ENCODE measurements around the gene FAM185A. TPM values are rescaled to one million over a fixed set of nuclear protein-coding genes. Genes with fewer than 3 reads are reported as not detected.
"Not testable (repeated sequence)": the region's sequence is repeated elsewhere in the genome, so short reads cannot be mapped to it uniquely, and the experiment has no call there.

FAM185A gene
- total RNA-seq, 4 donors from 2014 or later, result 11.5 to 20.7 (median 14.6) TPM

- 93 to 97% methylated on average over 1 of the region's 1 CpG for WGBS, 2 donors
- H3K4me3 ChIP-seq (ENCODE audit: low read depth, poor library complexity, severe bottlenecking); intact Hi-C loops (cut with DNase I; ENCODE audit: low total_unique reads); DNase-seq (ENCODE audit: low spot score in 2 of 2): not testable (repeated sequence)
These were observed 11.1 kb downstream of the FAM185A start for GRCh38 chr7:102759934-102760333.

DNA sequence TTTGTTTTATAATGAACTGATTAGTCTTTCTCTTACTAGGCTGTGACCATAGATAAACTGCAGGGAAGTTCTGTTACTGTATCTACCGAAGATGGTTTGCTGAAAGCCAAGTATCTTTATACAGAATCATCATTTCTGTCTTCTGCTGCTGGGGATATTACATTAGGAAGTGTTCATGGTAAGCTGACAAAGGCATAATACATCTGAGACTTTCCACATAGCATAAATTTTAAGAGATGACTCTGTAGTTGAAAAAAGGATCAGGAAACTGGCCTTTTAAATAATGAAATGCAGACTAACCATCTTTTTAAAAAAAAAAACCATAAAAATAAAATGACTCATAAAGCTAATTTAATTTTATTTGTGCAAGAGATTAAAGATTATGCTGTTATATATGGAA lies 12.4 kb downstream of the FAM185A start:
- intact Hi-C loops (cut with DNase I; ENCODE audit: low total_unique reads); DNase-seq (ENCODE audit: low spot score in 2 of 2); H3K4me3 ChIP-seq (ENCODE audit: low read depth, poor library complexity, severe bottlenecking): not testable (repeated sequence)
- WGBS, 2 donors, result 82 to 83% methylated on average over 1 of the region's 1 CpG

DNA sequence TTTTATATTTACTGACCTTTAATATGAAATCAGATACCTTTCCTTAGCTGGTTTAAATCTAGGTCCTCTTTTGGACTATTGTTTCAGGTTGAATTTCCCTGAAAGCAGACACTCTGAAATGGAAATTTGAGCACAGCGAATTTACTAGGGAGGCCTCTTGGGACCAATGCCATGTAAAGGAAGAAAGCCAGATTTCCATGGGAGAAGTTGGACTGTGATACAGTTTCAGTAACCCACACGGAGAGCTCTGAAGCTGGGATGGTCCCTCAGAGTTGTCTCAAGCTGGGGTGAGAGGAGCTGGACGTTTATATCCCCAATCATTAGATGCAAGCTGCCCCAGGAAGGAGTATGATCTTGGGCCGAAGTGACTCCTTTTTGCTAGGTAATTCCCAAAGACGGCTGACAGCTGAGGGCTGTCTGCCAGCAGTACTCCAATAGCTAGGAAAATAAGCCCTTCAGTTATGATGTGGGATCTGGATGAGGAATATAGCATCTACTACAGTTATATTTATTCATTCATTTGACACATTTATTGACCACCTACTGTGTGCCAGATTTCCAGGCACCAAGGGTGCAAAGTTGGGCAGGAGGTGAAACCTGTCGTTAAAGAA lies 14.6 kb downstream of the FAM185A start:
- intact Hi-C loops (cut with DNase I; ENCODE audit: low total_unique reads); H3K4me3 ChIP-seq (ENCODE audit: low read depth, poor library complexity, severe bottlenecking); DNase-seq (ENCODE audit: low spot score in 2 of 2): not testable (repeated sequence)
- 52% methylated on average over 5 to 6 of the region's 6 CpGs for WGBS, 2 donors

DNA sequence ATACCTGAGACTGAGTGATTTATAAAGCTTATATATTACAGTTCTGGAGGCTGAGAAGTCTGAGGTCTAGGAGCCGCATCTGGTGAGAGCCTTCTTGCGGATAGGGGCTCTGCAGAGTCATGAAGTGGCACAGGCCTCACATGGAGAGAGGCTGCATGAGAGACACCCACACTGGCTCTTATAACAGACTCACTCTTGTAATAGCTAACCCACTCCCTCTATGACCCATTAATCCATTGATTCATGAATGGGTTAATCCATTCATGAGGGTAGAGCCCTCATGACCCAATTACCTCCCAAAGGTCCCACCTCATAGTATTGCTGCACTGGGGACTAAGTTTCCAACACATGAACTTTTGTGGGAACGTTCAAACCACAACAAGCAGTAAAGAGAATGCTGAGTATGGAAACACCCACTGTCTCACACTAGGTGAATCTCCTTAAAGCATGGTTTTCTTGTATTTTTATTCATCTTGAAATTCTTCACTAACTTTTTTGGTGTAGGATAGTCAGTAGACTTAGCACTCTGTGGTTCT lies 20.9 kb downstream of the FAM185A start:
- DNase-seq (ENCODE audit: low spot score in 2 of 2); intact Hi-C loops (cut with DNase I; ENCODE audit: low total_unique reads); H3K4me3 ChIP-seq (ENCODE audit: low read depth, poor library complexity, severe bottlenecking): not testable (repeated sequence)
- WGBS, 2 donors, result 93 to 96% methylated on average over 3 of the region's 3 CpGs

DNA sequence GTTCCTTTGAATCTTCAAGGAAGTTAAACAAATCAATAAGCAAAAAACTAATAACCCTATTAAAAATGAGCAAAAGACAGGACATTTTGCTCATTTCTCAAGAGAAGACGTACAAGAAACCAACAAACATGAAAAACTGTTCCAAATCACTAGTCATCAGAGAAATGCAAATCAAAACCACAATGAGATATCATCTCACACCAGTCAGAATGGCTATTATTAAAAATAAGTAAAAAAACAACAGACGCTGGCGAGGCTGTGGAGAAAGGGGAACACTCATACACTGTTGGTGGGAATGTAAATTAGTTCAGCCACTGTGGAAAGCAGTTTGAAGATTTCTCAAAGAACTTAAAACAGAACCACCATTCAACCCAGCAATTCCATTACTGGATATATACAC lies 21.7 kb downstream of the FAM185A start:
- H3K4me3 ChIP-seq (ENCODE audit: low read depth, poor library complexity, severe bottlenecking); DNase-seq (ENCODE audit: low spot score in 2 of 2); intact Hi-C loops (cut with DNase I; ENCODE audit: low total_unique reads): not testable (repeated sequence)
- 89 to 92% methylated on average over 2 to 3 of the region's 3 CpGs for WGBS, 2 donors

- intact Hi-C loops (cut with DNase I; ENCODE audit: low total_unique reads); H3K4me3 ChIP-seq (ENCODE audit: low read depth, poor library complexity, severe bottlenecking); DNase-seq (ENCODE audit: low spot score in 2 of 2): not testable (repeated sequence)
These were observed 27.4 kb downstream of the FAM185A start for GRCh38 chr7:102776217-102776616.

DNA sequence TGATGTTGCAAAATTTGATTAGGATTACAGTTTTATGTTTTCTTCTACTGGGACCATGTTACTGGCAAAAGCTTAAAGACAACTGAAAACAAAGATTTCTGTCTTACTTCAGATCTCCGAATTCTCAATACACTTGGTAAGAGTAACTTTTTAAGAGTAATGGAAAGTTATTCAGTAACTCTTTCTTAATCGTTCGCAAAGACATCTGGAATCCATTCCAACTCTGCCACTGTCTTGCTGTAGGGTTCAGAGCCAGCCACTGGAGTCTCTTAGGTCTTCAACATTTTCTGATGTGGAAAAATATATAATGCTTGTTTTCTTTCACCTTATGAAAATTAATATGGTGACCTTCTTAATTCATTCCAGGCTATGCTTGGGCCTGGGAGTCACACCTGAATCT lies 29.9 kb downstream of the FAM185A start:
- WGBS, 2 donors, result 34 to 46% methylated on average over 3 of the region's 3 CpGs
- DNase-seq (ENCODE audit: low spot score in 2 of 2); intact Hi-C loops (cut with DNase I; ENCODE audit: low total_unique reads); H3K4me3 ChIP-seq (ENCODE audit: low read depth, poor library complexity, severe bottlenecking): not testable (repeated sequence)

- WGBS, 2 donors, result 92 to 93% methylated on average over 10 of the region's 10 CpGs
- H3K4me3 ChIP-seq (ENCODE audit: low read depth, poor library complexity, severe bottlenecking); DNase-seq (ENCODE audit: low spot score in 2 of 2); intact Hi-C loops (cut with DNase I; ENCODE audit: low total_unique reads): not testable (repeated sequence)
These were observed 32.1 kb downstream of the FAM185A start for GRCh38 chr7:102780926-102781325.

- intact Hi-C loops (cut with DNase I; ENCODE audit: low total_unique reads); DNase-seq (ENCODE audit: low spot score in 2 of 2); H3K4me3 ChIP-seq (ENCODE audit: low read depth, poor library complexity, severe bottlenecking): not testable (repeated sequence)
- 90 to 100% methylated on average over 1 to 2 of the region's 2 CpGs for WGBS, 2 donors
These were observed 40.0 kb downstream of the FAM185A start for GRCh38 chr7:102788770-102789169.

- DNase-seq (ENCODE audit: low spot score in 2 of 2); H3K4me3 ChIP-seq (ENCODE audit: low read depth, poor library complexity, severe bottlenecking); intact Hi-C loops (cut with DNase I; ENCODE audit: low total_unique reads): not testable (repeated sequence)
- WGBS, 2 donors, result 87 to 93% methylated on average over 4 of the region's 4 CpGs
These were observed 41.7 kb downstream of the FAM185A start for GRCh38 chr7:102790364-102791100.

GRCh38 chr7:102791367-102791766 lies 42.6 kb downstream of the FAM185A start:
- H3K4me3 ChIP-seq (ENCODE audit: low read depth, poor library complexity, severe bottlenecking); DNase-seq (ENCODE audit: low spot score in 2 of 2); intact Hi-C loops (cut with DNase I; ENCODE audit: low total_unique reads): not testable (repeated sequence)
- WGBS, 2 donors, result 70 to 86% methylated on average over 5 of the region's 5 CpGs

DNA sequence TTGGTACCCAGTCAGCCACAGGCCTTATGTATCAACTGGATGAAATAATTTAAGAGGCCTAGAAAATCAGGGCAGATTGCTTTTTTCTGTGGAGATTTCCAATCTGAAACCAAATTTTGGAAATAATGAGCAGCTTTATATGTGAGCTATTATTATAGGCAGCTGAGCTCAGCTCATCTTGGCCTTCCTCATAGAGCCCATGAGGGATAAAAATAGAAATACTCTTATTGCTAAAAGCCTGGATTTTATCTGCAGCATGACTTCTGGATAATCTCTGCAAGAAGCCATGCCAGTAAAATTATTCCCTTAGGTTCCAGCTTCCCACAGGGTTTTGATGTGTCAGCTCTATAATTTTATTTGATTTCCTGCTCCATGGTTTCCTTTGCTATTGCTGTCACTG lies 43.0 kb downstream of the FAM185A start:
- H3K4me3 ChIP-seq (ENCODE audit: low read depth, poor library complexity, severe bottlenecking); intact Hi-C loops (cut with DNase I; ENCODE audit: low total_unique reads); DNase-seq (ENCODE audit: low spot score in 2 of 2): not testable (repeated sequence)

DNA sequence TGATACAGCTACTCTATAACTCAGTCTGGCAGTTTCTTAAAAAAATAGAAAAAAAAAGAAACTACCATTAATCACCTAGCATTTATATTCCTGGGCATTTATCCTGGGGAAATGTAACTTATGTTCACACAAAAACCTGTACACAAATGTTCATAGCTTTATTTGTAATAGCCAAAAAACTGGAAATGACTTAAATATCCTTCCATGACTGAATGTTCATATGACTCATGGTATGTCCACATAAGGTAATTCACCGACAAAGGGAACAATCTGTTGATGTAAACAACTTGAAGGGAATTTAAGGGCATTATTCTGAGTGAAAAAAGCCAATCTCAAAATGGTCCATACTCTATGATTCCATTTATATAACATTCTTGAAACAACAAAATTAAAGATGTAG lies 45.8 kb downstream of the FAM185A start:
- DNase-seq (ENCODE audit: low spot score in 2 of 2); intact Hi-C loops (cut with DNase I; ENCODE audit: low total_unique reads); H3K4me3 ChIP-seq (ENCODE audit: low read depth, poor library complexity, severe bottlenecking): not testable (repeated sequence)
- WGBS, 2 donors, result 93 to 100% methylated on average over 1 of the region's 1 CpG

- 92 to 100% methylated on average over 3 to 4 of the region's 6 CpGs for WGBS, 2 donors
- DNase-seq (ENCODE audit: low spot score in 2 of 2); intact Hi-C loops (cut with DNase I; ENCODE audit: low total_unique reads); H3K4me3 ChIP-seq (ENCODE audit: low read depth, poor library complexity, severe bottlenecking): not testable (repeated sequence)
These were observed 47.3 kb downstream of the FAM185A start for GRCh38 chr7:102795987-102796595.
